ENCODE results near the gene GPR139. TPM values are rescaled to one million over a fixed set of nuclear protein-coding genes. Genes with fewer than 3 reads are reported as not detected.
A peak's percentile ranks its signal among the peaks of the same experiment; 100 is the strongest.

GPR139 gene
- total RNA-seq, 1 experiment from 2014 or later: 0.22 TPM

- DNase-seq: peak; percentile 50
- Histone ChIP-seq H4K20me1 (ENCODE audit: control insufficient read depth, insufficient read depth, insufficient read length) (no peaks in the 10 kb centered on the region), H3K79me2 (ENCODE audit: insufficient read depth, low read length) (no peaks in the 10 kb centered on the region), H3K27me3 (ENCODE audit: insufficient read depth, low read length) (no peaks in the 10 kb centered on the region), H2BK120ac (ENCODE audit: low read depth, low read length, poor library complexity, severe bottlenecking) (no peak overlapping the region), H2AFZ (ENCODE audit: low read length) (no peak overlapping the region), H3K23ac (ENCODE audit: insufficient read length, low read depth, low read length) (no peak overlapping the region), H3K9me3 (ENCODE audit: control insufficient read depth, low read depth, low read length) (no peaks in the 10 kb centered on the region), H3K23me2 (ENCODE audit: insufficient read length, low read depth, low read length, poor library complexity, severe bottlenecking) (no peaks in the 10 kb centered on the region), H3K27ac (ENCODE audit: insufficient read length, low read depth, low read length) (no peak overlapping the region), H4K5ac (ENCODE audit: insufficient read length, low read depth, low read length) (no peak overlapping the region), H4K91ac (ENCODE audit: insufficient read length, low read depth, low read length) (no peak overlapping the region), H4K8ac (replicated peaks; ENCODE audit: insufficient read length, low read depth, low read length) (no peak overlapping the region), H3K4me2 (ENCODE audit: insufficient read depth, insufficient read length, low read length) (no peak overlapping the region), H2AK5ac (ENCODE audit: insufficient read length, low read length) (no peak overlapping the region), H3K9ac (ENCODE audit: extremely low read depth, insufficient read length, low read length) (no peak overlapping the region), H3K14ac (ENCODE audit: insufficient read depth, low read length) (no peak overlapping the region), H3K79me1 (ENCODE audit: insufficient read depth, low read depth, low read length, poor library complexity, severe bottlenecking) (no peaks in the 10 kb centered on the region), H2BK20ac (ENCODE audit: low read depth, low read length, poor library complexity, severe bottlenecking) (no peak overlapping the region), H3K18ac (ENCODE audit: insufficient read length, low read depth, low read length) (no peak overlapping the region), H3K4me1 (ENCODE audit: insufficient read depth, low read length) (no peaks in the 10 kb centered on the region), H3T11ph (ENCODE audit: low read length) (no peak overlapping the region), H3K56ac (ENCODE audit: insufficient read length, low read depth, low read length) (no peak overlapping the region), H2BK12ac (ENCODE audit: insufficient read length, low read depth, low read length) (no peak overlapping the region), H2BK15ac (ENCODE audit: low read depth, low read length) (no peak overlapping the region), H2BK5ac (ENCODE audit: insufficient read length, low read length) (no peak overlapping the region), H3K4ac (ENCODE audit: low read depth, low read length) (no peak overlapping the region)
- H3K4me3 Mint-ChIP-seq: no peak overlapping the region
- H3K27me3 Mint-ChIP-seq (ENCODE audit: low read depth): peaks cover 9% of the 10 kb centered on the region
- H3K9me3 Mint-ChIP-seq: no peaks in the 10 kb centered on the region
- H3K27ac Mint-ChIP-seq: no peak overlapping the region
- peaks cover 4% of the 10 kb centered on the region in 2 experiments for H3K4me1 Mint-ChIP-seq
- TF ChIP-seq CTCF (conservative IDR thresholded peaks at IDR 0.05): peak; percentile 76
- no CpG with 5 or more reads among the region's 3 CpGs for WGBS (ENCODE audit: extremely low coverage, insufficient read length, low lambda C conversion rate)
- H3K36me3 Mint-ChIP-seq (ENCODE audit: insufficient read depth in 1 of 3, low read depth in 3 of 3): no peaks in the 10 kb centered on the region
Measured at GRCh38 chr16:20004931-20005330, 68.8 kb downstream of the GPR139 start.

Measured in H9 (cell line).